ENCODE data around the gene JUND.

JUND gene

DNA sequence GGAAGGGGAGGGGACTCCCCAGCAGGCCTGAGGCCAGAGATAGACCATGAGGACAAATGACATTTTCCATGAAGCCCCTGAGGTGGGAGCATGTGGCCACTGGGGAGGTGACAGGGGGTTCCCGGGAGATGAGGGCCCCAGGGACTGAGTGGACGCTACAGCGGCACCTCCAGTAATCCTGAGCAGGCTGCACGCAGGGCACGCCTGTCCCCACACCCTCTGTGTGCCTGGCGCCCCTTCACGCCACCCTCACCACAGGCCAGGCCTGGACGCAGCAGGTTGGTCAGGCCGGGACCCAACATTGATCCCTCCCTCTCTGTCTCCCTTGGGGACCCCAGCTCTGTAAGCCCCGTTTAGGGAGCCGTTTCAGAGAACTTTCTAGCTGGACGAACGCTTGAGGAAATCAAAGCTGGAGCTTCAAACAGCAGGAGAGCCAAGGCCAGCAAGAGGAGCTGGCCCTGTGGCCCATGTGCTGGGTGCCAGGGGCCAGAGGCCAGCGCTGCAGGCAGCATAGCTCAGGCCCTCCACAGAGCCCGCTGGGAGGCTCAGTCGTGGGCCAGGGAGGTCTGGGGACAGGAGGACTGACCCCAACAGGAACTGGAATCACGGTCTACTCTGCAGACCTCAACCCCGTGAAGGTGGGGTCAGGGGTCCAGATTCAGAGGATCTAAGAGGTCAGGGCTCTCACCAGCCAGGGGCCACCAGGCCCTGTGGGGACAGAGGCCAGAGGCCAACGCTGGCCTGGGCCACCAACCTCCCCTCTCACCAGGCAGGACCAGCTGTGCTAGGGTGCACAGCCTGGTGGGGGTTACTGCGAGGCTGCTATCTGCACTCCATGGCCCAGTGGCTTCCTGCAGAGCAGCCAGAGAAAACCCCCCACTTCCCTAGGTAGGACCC is 26.9 kb upstream of the JUND start:
- no peak for DNase-seq

DNA sequence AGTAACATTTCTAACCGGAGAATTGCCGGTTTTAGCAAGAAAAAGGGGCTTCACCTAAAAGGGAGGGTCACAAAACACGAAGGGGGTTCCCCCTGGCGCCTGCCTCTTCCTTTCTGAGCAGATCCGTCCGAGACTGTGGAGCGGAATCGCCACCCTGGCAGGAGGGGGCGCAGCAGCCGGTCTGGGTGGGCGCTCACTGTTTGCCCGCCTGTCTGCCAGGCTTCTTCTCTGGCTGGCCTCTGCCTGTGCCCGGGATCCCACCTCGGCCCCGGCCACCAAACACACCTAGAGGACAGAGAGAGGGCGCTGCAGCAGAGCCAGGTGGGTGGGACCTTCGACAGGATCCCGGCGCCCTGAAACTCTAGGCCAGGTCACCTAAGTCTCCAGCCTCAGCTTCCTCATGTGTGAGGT is 25.9 kb upstream of the JUND start:
- DNase-seq, result no peak

DNA sequence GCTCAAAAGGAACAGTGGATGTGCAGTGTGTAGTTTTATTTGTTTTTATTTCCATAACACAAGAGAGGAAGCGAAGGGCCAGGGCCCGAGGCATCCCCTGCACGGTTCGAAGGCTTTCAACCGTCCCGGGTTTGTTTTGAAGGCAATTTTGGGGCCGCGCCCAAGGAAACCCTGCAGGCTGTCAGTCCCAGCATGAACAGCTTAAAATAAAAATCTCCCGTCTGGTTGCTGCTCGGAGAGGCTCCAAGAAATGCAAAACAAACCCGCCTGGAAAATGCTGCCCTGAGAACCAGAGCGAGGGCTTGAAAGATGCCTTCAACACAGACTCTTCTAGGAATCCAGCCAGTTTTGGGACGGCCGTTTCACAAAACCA is 25.5 kb upstream of the JUND start:
- DNase-seq, result no peak

DNA sequence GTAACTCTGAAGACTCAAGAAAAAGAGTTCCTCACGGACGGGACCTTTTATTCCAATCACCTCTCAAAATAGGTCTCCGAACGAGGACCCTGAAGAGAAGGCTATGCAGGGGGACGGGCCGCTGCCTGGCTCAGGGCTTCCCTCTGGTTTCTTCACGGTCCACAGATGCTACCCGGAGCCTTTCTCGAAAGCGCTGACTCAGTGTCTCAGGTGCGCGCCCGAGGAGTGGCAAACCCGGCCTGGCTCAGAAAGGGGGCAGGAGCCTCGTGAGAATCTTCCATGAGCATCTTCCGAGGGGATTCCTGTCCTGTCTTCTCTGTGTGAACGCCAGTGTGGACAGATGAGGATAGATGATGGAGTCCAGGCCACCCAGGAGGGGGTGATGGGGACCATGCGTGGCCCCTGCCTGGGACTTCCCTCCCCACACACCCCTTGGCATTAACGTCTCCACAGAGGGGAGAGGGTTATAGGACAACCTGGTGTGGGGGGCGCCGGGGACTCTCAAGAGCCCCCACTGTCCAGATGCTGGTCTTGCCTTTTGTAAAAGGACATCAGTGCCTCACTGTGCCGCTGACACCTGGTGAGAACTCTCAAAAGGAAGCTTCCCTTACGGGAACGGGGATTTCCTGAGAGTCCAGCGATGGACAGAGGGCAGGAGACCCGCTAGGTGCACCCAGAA is 24.9 kb upstream of the JUND start:
- no peak for DNase-seq

DNA sequence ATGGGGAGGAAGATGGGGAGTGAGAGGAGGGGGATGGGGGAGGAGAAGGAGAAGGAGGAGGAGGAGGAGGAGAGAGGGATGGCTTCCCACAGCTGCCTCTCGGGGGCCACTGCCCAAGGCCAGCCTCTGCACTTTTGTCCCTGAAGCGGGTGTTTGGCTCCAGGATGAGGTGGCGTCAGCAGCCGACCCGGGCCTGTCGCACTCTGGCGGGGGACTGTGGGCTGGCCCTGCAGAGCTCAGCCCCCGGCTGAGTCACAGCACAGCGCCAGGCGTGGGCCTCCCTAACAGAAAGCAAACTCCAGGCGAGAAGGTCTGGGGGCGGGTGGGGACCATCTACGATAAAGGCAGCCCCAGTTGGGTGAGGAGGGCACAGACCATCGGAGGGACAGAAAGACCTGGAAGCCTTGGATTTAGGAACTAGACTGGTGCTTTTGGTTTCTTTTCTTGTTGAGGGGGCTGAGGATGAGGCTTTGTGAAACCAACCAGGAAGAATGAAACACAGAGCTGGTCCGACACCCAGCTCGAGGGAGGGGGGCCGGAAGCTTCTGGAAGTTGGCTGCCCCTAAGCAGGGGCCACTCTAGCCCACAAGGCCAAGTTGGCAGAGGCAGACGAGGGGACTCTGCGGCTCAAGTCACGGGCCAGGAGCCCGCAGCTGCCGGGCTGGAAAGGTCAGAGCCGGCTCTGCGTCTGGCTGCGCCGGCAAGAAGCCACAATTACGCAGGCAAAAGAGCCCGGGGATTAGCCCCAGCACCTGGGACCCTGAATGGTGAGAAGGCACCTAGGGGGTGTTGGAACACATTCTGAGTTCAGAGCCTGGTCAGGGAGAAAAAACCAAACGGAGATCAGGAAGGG is 23.3 kb upstream of the JUND start:
- DNase-seq, result peak; percentile 49 to 70 (median 61)

DNA sequence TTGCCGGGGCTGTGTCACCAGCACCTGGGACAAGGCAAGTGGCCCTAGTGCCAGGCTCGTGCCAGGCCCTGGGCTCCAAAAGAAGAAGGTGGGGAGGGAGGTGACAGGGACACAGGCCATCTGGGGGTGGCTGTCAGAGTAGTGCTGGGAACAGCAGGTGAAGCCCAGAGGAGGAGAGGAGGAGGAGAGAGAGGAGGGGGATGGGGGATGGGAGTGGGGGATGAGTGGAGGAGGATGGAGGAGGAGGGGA is 22.7 kb upstream of the JUND start:
- no peak for DNase-seq

DNA sequence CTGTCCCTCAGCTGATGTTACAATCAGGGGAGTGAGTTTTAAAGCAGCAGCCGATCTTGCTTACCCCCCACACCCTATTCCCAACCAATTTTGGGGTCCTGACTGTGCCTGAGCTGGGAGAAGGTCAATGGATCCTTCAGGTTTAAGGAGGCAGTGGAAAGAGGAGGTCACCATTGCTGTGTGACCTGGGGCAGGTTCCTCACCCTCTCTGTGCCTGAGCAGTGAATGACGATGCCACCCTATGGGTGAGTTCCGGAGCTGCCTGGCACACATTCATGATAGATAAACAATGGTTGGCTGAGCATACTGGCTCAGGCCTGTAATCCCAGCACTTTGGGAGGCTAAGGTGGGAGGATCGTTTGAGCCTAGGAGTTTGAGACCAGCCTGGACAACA is 20.3 kb upstream of the JUND start:
- no peak for DNase-seq

DNA sequence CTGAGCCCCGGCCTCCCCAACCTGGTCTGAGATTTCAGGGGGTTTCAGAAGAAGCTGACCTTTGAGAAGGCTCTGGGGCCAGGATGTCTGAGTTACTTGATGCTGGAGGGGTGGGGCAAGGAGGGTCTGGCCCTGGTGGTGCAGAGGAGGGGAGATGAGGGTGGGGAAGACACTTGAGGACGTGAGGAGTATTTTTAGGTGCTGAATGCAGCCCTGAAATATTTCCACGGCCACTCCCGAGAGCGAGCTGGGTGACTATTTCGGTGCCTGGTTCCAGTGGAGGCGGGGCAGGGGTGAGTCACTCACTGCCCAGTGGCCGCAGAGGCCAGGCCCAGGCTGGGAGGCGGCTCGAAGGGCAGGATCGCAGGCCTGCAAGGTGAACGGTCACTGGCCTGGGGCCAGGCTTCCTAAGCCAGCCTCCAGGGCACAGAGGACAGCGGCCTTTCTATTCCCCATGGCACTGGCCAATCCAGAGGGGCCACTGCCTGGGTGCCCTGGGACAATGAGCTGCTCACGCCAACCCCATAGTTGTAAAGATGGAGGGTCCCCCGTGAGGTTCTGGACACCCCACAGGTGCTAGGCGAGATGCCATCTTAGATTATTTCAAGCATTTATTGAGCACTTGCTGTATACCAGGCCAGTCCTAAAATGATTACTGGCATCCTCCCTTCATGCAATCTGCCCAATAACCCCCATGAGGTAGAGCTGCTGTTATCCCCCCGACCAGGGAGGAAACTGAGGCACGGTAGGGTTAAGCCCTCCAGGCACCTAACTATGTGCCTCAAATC is 19.7 kb upstream of the JUND start:
- DNase-seq, result no peak

DNA sequence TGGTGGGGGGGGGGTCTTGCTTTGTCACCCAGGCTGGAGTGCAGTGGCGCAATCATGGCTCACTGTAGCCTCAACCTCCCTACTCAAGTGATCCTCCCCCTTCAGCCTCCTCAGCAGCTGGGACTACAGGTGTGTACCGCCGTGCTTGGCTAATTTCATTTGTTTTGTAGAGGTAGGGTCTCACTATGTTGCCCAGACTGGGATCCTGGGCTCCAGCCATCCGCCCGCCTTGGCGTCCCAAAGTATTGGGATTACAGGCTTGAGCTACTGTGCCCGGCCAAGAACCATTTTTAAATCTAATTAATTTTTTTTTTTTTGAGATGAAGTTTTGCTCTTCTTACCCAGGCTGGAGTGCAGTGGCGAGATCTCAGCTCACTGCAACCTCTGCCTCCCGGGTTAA is 18.2 kb upstream of the JUND start:
- DNase-seq, result no peak

DNA sequence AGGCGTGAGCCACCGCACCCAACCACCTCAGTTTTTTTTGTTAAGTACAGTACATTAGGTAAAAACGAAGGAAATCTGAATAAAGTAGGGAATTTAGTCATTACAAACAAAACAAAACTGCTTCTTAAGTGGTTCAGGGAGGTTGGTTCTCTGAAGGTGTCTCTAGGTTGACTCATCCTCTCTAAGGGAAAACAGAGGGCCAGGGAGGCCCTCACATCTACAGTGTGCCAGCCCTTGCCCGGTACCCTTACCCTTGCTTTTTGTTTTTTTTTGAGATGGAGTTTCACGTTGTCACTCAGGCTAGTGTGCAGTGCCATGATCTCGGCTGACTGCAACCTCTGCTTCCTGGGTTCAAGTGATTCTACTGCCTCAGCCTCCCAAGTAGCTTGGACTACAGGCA is 17.2 kb upstream of the JUND start:
- no peak for DNase-seq

DNA sequence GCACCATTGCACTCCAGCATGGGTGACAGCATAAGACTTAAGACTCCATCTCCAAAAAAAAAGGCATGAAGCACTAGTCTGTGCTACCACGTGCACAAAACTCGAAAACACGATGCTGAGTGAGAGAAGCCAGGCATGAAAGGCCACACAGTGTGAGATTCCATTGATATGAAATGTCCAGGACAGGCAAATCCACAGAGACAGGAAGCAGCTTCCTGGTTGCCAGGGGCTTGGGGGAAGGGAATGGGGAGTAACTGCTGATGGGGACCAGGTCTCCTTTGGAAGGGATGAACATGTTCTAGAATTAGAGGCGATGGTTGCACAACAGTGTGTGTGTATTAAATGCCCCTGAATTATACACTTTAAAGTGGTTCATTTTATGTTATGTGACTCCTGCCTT is 15.9 kb upstream of the JUND start:
- no peak for DNase-seq

DNA sequence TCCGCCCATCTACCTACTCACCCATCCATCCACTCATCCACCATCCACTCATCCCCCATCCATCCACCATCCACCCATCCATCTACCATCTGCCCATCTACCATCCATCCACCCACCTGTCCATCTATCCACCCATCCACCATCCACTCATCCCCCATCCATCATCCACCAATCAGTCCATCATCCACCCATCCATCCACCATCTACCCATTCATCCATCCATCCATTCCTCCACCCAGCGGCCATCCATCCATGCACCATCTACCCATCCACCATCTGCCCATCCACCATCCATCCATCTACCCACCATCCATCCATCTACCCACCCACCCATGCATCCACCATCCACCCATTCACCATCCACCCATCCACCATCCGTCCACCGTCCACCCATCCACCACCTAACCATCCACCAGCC is 13.6 kb upstream of the JUND start:
- no peak for DNase-seq

DNA sequence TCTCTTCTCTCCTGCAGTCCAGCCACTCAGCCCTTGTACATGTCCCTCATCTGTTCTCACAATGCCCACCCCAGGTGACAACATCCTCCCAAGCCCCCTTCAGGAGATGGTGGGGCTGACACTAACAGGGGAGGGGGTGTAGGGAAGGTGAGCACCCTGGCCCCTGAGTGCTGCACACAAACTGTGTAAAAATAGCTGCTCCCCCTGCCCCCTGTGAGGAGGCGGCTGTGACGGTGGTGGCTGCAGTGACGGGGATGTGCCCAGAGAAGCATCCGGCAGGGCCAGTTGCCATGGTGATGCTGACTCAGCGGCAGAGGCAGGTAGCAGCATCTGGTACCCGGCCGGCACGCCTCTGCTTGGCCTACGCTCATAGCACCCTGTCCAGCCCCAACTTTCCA is 13.0 kb upstream of the JUND start:
- DNase-seq, result peak; percentile 51 to 85 (median 64)

DNA sequence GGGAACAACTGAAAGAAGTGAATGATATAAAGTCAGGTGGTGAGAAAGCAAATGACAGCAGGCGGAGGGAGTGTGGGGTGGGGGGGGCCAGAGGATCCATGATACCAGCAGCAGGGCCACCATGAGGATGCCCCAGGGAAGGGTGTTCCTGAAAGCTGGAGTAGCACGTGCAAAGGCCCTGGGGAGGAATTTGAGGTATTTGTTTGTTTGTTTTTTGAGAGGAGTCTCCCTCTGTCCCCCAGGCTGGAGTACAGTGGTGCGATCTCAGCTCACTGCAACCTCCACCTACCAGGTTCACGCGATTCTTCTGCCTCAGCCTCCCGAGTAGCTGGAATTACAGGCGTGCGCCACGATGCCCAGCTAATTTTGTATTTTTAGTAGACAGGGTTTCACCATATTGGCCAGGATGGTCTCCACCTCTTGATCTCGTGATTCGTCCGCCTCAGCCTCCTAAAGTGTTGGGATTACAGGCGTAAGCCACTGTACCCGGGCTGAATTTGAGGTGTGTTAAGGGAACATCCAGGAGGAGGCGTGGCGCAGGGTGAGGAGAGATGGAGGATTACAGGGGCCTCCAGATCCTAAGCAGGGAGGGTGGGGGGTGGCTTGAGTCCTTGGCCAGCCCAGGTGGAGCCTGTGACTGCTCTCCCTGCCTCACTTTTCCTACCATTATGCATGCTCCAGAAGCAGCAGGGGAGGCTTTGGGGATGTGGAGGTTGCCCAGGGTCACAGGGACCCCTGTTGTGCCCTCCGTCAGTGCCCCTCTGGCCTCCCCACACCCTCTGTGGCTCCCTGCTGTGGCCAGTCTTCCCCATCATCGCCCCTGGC is 12.4 kb upstream of the JUND start:
- DNase-seq, result no peak

DNA sequence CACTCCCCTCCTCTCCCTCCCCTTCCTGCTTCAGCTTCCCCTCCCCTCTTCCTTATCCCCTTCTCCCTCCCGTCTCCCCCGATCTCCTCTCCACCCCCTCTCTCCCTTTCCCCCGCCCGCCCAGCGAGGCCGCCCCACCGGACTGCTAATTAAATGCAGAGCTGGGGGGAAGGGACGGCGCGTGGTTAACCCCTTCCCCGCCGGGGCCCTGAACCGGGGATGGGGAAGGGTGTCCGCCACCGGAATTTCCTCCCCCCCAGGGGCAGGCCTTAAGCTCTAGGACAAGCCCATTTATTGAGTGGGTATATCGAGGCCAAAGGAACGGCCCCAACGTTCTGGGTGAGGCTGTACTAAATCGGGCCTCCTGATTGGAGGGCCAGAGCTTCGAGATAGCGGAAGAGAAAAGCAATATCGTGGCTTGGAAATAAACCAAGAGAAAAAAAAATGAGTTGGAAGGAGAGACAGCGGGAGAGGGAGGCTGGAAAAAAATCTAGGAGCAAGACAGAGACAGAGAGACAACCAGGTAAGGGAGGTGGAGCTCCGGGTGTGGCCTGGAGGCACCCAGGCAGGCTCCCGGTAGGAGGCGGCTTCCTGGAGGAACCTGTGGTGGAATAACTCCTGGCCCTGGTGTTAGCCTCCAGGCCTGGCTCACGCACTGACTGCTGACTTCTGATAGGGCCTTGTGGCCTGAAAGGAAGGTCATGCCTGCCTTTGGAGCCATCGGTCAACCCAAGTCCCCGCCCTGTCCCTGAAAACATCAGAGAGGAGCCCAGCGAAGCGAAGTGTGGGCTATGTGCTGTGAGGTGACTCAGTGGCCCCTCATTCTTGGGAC is 11.6 kb upstream of the JUND start:
- DNase-seq, result no peak

DNA sequence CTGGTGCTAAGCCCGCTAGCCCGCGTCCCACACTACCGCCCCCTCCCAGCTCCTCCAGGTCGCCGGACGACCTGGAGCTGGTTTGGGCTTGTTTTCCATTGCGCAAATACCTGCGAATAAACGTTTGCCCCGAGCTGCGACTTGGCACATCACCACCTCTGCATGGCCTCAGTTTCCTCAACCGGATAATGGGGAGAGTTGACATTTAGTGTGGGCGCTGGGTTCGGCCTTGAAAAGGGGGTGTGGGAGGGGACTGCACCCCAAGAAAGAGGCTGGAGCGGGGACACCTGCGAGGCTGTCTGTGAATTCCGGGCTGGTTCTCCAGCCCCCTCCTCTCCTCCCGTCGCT is 11.0 kb upstream of the JUND start:
- DNase-seq, result no peak

DNA sequence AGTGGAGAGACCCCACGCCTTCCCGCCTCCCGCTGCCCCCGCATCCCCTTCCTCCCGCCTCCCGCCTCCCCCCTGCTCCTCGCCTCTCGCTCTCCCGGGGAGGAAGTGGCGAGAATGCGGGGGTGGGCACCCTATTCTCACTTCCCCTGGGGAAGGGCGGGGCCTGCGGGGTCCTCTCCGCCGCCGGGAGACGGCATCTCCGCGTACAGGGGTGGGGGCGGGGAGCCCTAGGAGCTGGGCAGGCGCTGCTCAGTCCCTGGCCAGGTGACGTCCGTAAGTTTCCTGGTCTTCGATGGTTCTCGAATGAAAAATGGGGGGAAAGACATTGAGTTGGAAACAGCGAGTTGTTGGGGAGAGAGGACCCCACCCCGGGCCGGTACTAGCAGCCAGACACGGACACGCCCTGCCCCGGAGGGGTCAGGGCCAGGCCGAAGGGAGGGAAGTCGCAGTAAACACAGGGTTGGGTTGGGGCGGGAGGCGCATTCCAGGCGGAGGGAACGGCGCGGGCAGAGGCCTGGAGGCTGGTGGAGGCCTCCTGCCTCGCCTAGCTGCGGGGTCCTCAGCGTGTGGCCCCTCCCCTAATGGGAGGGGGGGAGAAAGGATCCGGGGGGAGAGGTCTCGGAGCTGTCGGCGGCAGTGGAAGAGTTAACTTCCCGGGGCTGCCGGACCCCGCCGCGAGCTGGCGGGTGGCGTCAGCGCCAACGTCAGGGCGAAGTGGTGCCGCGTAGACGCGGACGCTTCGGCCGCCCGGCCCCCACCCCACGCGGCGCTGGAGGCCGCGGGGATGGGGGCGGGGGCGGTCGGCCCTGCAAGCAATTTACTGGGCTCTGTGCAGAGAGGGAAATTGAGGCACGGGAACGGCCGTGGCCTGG is 10.4 kb upstream of the JUND start:
- DNase-seq, result peak in 3 of 4 experiments; percentile 17 to 68 (median 57)

DNA sequence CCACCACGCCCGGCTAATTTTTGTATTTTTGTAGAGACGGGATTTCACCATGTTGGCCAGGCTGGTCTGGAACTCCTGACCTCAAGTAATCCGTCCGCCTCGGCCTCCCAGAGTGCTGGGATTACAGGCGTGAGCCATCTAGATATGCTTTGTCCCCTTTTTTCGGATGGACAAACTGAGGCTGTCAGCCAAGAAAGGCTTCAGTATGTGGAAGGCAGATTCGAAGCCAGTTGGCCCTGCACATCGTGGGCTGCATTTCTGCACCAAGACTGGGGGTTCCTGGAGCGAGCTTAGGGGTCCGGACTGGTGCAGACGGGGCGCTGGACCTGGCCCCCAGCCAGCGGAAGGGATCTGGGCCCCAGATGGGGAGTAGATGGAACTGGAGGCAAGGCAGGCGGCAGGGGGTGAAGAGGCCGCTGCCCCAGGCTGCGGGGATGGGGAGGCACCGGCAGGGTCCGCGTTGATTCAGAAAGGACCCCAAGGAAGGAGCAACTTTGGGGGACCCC is 9.7 kb upstream of the JUND start:
- DNase-seq, result no peak

DNA sequence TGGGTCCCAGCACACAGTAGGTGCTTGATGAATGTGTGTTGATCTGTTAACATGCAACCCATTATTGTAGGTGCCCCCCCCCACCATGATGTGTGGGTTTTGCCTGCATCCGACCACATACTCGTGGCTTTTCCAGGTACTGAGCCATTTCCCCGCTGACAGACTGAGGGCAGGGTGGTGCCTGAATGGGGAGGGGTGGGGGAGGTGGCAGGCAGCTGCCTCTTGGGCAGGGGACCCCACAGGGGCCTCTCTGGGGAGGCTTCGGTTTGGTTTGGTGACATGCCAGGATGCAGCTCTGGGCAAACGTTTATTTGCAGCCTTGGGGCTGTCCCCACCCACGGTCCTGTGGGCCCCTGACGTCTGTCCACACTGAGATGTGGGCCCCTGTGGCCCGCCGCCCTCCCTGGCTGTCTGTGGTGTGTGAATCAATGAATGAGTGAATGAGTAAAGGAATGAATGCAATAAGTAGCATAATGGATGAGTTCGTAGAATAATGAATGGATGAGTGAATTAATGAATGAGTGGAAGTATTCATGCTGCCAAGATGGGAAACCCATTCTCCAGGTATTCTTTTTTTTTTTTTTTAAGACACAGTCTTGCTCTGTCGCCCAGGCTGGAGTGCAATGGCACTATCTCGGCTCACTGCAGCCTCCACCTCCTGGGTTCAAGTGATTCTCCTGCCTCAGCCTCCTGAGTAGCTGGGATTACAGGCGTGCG is 9.0 kb upstream of the JUND start:
- peak; percentile 30 to 56 (median 35) for DNase-seq

Data from activated naive CD4-positive, alpha-beta T cell (primary cell).